Measurements from ENCODE around the gene KAZN.

The KAZN gene

GRCh38 chr1:15062479-15063099 is 464.1 kb downstream of the KAZN start:
- DNase-seq (ENCODE audit: low read depth, low spot score): no peak

- no peak for DNase-seq (ENCODE audit: low read depth, low spot score)
Observed at GRCh38 chr1:15063346-15063745, 464.9 kb downstream of the KAZN start.

- no peak for DNase-seq (ENCODE audit: low read depth, low spot score)
Observed at GRCh38 chr1:15063783-15064182, 465.3 kb downstream of the KAZN start.

GRCh38 chr1:15064217-15064929 is 465.9 kb downstream of the KAZN start:
- DNase-seq (ENCODE audit: low read depth, low spot score): no peak

GRCh38 chr1:15065291-15065690 is 466.8 kb downstream of the KAZN start:
- no peak for DNase-seq (ENCODE audit: low read depth, low spot score)

GRCh38 chr1:15065736-15066135 is 467.3 kb downstream of the KAZN start:
- DNase-seq (ENCODE audit: low read depth, low spot score): no peak

GRCh38 chr1:15066191-15066590 is 467.7 kb downstream of the KAZN start:
- DNase-seq (ENCODE audit: low read depth, low spot score): no peak

GRCh38 chr1:15067148-15067547 is 468.7 kb downstream of the KAZN start:
- no peak for DNase-seq (ENCODE audit: low read depth, low spot score)

- DNase-seq (ENCODE audit: low read depth, low spot score): no peak
Observed at GRCh38 chr1:15068152-15068551, 469.7 kb downstream of the KAZN start.

- no peak for DNase-seq (ENCODE audit: low read depth, low spot score)
Observed at GRCh38 chr1:15068997-15069396, 470.5 kb downstream of the KAZN start.

GRCh38 chr1:15070145-15070748 is 471.8 kb downstream of the KAZN start:
- no peak for DNase-seq (ENCODE audit: low read depth, low spot score)

- DNase-seq (ENCODE audit: low read depth, low spot score): no peak
Observed at GRCh38 chr1:15071936-15072335, 473.5 kb downstream of the KAZN start.

GRCh38 chr1:15073799-15074308 is 475.4 kb downstream of the KAZN start:
- DNase-seq (ENCODE audit: low read depth, low spot score): no peak

- no peak for DNase-seq (ENCODE audit: low read depth, low spot score)
Observed at GRCh38 chr1:15075175-15075574, 476.7 kb downstream of the KAZN start.

- DNase-seq (ENCODE audit: low read depth, low spot score): no peak
Observed at GRCh38 chr1:15075817-15076216, 477.3 kb downstream of the KAZN start.

GRCh38 chr1:15076807-15077206 is 478.3 kb downstream of the KAZN start:
- no peak for DNase-seq (ENCODE audit: low read depth, low spot score)

- no peak for DNase-seq (ENCODE audit: low read depth, low spot score)
Observed at GRCh38 chr1:15077384-15077783, 478.9 kb downstream of the KAZN start.

GRCh38 chr1:15080328-15081007 is 482.0 kb downstream of the KAZN start:
- DNase-seq (ENCODE audit: low read depth, low spot score): no peak

GRCh38 chr1:15081102-15081501 is 482.6 kb downstream of the KAZN start:
- DNase-seq (ENCODE audit: low read depth, low spot score): no peak

GRCh38 chr1:15083578-15083977 is 485.1 kb downstream of the KAZN start:
- no peak for DNase-seq (ENCODE audit: low read depth, low spot score)

GRCh38 chr1:15088281-15088971 is 489.9 kb downstream of the KAZN start:
- DNase-seq (ENCODE audit: low read depth, low spot score): no peak
